K562 (cell line): ENCODE measurements around the gene RXRB. TPM values are rescaled to one million over a fixed set of nuclear protein-coding genes. Genes with fewer than 3 reads are reported as not detected.

Experiments
- BRD4 ChIP-seq: fragments of 200-600 bp; sonication (generic); IDR thresholded peaks from 2 replicates; pipeline ENCODE4 v1.6.1; 2017; ENCODE audit warnings: inconsistent platforms
- E2F1 ChIP-seq: sonication (generic); formaldehyde crosslinking; IDR thresholded peaks from 2 replicates; pipeline ENCODE4 v1.8.1; 2023; ENCODE audit warnings: mild to moderate bottlenecking, missing genetic modification reagents, moderate library complexity
- FOXK2 ChIP-seq, 2 experiments: fragments of 450-650 bp; IDR thresholded peaks in 1 of 2; conservative IDR thresholded peaks in 1 of 2; 2 replicates each; pipeline ENCODE4 v1.6.1; 2016; ENCODE audit warnings: low read depth in 2 of 2, mild to moderate bottlenecking in 1 of 2
- KHSRP ChIP-seq: fragments of 450-650 bp; IDR thresholded peaks from 2 replicates; pipeline ENCODE4 v1.6.1; 2017
- ZBTB2 ChIP-seq: fragments of 450-650 bp; IDR thresholded peaks from 2 replicates; pipeline ENCODE4 v1.6.1; 2016; ENCODE audit warnings: antibody characterized with exemption
- ZNF133 ChIP-seq: fragments of 250-450 bp; sonication (Bioruptor Pico); IDR thresholded peaks from 2 replicates; pipeline ENCODE4 v1.4.0; 2020; ENCODE audit warnings: mild to moderate bottlenecking
- ZNF263 ChIP-seq: sonication (generic); formaldehyde crosslinking; IDR thresholded peaks from 2 replicates; pipeline ENCODE4 v1.8.0; 2022; ENCODE audit warnings: mild to moderate bottlenecking, missing genetic modification reagents, borderline replicate concordance
- ZNF324 ChIP-seq: fragments of 250-450 bp; sonication (Bioruptor Pico); IDR thresholded peaks from 2 replicates; pipeline ENCODE4 v1.4.0; 2020; ENCODE audit warnings: mild to moderate bottlenecking
- polyA plus RNA-seq, 8 experiments: library from polyadenylated mRNA; depleted of rRNA in 4 of 8; stranded (reverse) in 5 of 8; unstranded in 3 of 8; fragments of >200 nt; fragmentation: Nextera tagmentation in 2 of 8; fragmentation: Illumina TruSeq in 1 of 8; extraction: Ambion mirVana in 2 of 8; extraction: Trizol in 1 of 8; gene quantifications; 2 replicates each; pipeline versions ENCODE4 v1.2.1 to v1.2.3, GENCODE V29; 2011 to 2014; ENCODE audit warnings: inconsistent platforms in 1 of 8, missing spikeins in 1 of 8
- total RNA-seq, 7 experiments: library from RNA; depleted of rRNA in 6 of 7; stranded (reverse); fragments of >200 nt in 6 of 7; fragmentation: Illumina TruSeq in 2 of 7; extraction: Trizol in 2 of 7; gene quantifications; 2 replicates each; pipeline versions ENCODE4 v1.2.1 to v1.2.3, GENCODE V29; 2011 to 2021; ENCODE audit warnings: low replicate concordance in 1 of 7

Gene RXRB
- total and polyA plus RNA-seq, 9 of the 15 experiments (the other 6 are each of a cell fraction or from before 2014, with no cell fraction given): 0.76 to 35.5 (median 18.4) TPM

GRCh38 chr6:33248643-33248931 is 48.1 kb upstream of the RXRB start (continued):
- no peak for TF ChIP-seq ZBTB2
- TF ChIP-seq ZNF263 (CRISPR knock-in tag): peak; percentile 48; the same call in 1 of the 2 replicates
- TF ChIP-seq BRD4: no peak
- TF ChIP-seq ZNF324: no peak
- TF ChIP-seq FOXK2 (conservative IDR thresholded peaks at IDR 0.05 in 1 of 2, IDR thresholded peaks at IDR 0.05 in 1 of 2; ENCODE audit: low read depth in 2 of 2): peak in 1 of 2 experiments; percentile 7; a peak in 1 of 4 replicates
- 0 out of 2 replicates have a peak, but pooled peaks have one; percentile 20 for TF ChIP-seq E2F1
- TF ChIP-seq KHSRP: no peak
- no peak for TF ChIP-seq ZNF133
